NCI-H1417 (cell line): Measurements from ENCODE around the gene RFX2.
A peak's percentile ranks its signal among the peaks of the same experiment; 100 is the strongest.
"Not testable (repeated sequence)": the region's sequence is repeated elsewhere in the genome, so short reads cannot be mapped to it uniquely, and the experiment has no call there.

Experiments used
- DNase-seq, 3 experiments: peaks; one replicate each; lab custom pipeline; 2025; lab: John Stamatoyannopoulos, UW

Gene RFX2

GRCh38 chr19:6038634-6039405 is 71.5 kb downstream of the RFX2 start:
- DNase-seq: no peak

GRCh38 chr19:6035026-6035425 is 75.3 kb downstream of the RFX2 start:
- DNase-seq: no peak

- no peak for DNase-seq
These were observed 75.8 kb downstream of the RFX2 start for GRCh38 chr19:6034512-6034911.

- no peak for DNase-seq
These were observed 76.5 kb downstream of the RFX2 start for GRCh38 chr19:6033744-6034264.

- no peak for DNase-seq
These were observed 77.5 kb downstream of the RFX2 start for GRCh38 chr19:6032827-6033226.

GRCh38 chr19:6032381-6032780 is 77.9 kb downstream of the RFX2 start:
- DNase-seq: no peak

- no peak for DNase-seq
These were observed 80.1 kb downstream of the RFX2 start for GRCh38 chr19:6030214-6030507.

- DNase-seq: no peak
These were observed 83.7 kb downstream of the RFX2 start for GRCh38 chr19:6026390-6027227.

- not testable (repeated sequence) for DNase-seq
These were observed 85.5 kb downstream of the RFX2 start for GRCh38 chr19:6024756-6025155.

- no peak for DNase-seq
These were observed 86.4 kb downstream of the RFX2 start for GRCh38 chr19:6023936-6024335.

- DNase-seq: no peak
These were observed 87.1 kb downstream of the RFX2 start for GRCh38 chr19:6023085-6023682.

GRCh38 chr19:6022570-6023064 is 87.7 kb downstream of the RFX2 start:
- no peak for DNase-seq

- DNase-seq: peak; percentile 1 to 77 (median 45)
These were observed 88.3 kb downstream of the RFX2 start for GRCh38 chr19:6021878-6022569.

- peak in 2 of 3 experiments; percentile 54 to 75 for DNase-seq
These were observed 89.1 kb downstream of the RFX2 start for GRCh38 chr19:6020972-6021805.

GRCh38 chr19:6020166-6020882 is 90.0 kb downstream of the RFX2 start:
- DNase-seq: peak in 2 of 3 experiments; percentile 58 to 79

- DNase-seq: no peak
These were observed 91.5 kb downstream of the RFX2 start for GRCh38 chr19:6018786-6019185.

GRCh38 chr19:6017576-6017975 is 92.7 kb downstream of the RFX2 start:
- no peak for DNase-seq

- DNase-seq: no peak
These were observed 94.3 kb downstream of the RFX2 start for GRCh38 chr19:6015841-6016545.

- no peak for DNase-seq
These were observed 95.7 kb downstream of the RFX2 start for GRCh38 chr19:6014551-6015135.
